NCI-H1092 (cell line): Measurements from ENCODE around the gene TMEM255A.
"Not testable (repeated sequence)": the region's sequence is repeated elsewhere in the genome, so short reads cannot be mapped to it uniquely, and the experiment has no call there.

Experiments
- DNase-seq: peaks from one replicate; lab custom pipeline; 2025; lab: John Stamatoyannopoulos, UW

The TMEM255A gene

DNA sequence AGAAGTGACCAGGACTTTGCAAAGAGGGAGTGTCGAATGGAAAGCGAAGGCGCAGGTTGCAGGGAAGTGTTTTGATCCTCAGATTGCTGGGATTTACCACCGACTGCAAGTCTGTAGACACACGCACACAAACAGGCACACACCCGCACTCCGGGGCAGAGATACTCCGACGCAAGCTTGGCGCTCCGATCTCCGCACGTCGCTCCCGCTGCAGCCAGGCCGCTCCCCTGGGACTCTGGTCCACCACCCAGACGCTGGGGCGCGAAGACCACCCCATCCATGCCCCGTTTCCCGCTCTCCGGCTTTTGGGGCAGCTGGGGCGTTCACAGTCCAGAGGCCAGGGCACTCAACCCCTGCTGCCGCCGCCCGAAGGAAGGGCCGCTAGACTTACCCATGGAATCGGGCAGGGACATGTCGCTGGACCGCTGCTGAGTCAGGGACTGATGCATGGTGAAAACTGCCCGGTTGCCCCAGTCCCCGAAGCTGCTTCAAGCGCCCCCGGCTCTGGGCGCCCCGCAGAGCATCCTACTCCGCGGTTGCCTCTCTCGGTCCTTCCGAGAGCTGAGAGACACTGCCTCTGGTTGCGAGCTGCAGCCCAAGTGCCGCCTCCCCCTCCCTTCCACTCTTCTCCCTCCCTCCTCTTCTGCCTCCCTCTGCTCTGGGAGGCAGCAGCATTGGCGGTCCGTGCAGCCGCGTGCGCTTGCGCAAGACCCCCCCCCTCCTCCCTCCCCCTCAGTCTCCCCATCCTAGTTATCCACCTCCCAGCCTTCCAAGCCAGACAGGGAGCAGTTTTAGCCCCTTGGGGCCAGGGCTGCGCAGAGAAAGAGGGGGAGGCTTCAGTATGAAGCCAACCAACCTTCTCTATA, at the start of gene TMEM255A:
TMEM255A (minus strand) TSS at position 601 of the 866 bp plus-strand sequence; CDS start at position 449, 152 bp downstream.
- peak; percentile 24 for DNase-seq

DNA sequence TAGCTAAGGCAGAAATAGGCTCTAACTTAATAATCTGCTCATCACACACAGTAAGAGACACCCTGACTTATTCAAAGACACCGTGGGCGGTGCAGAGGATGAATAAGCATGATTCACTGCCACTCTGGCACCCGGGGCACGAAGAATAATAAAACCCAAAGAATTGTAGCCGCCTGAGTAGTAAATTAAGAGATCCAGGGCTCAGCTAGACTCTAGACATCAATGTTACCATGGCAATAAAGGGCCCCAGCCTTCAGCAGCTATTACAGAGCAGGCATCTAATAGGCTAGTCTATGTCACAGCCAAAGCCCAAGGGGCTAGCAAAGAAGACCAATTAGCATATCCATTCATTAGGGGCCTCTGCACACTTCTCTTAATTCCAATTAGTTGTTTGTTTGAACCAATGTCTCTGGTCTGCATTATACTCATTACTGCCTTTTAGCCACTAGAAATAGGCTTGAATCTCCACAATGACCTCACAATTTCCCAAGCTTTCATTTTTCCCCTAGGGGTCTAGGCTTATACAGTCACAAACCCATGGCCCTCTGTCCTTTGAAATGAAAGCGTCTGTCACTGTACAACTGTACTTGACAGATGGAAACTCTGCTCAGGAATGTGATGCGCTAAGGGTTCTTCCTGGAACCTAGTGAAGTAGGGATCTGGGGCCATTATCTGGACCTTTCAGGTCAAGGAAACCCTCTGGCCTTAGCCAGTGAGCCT, 47.6 kb upstream of the TMEM255A start:
- DNase-seq = no peak

DNA sequence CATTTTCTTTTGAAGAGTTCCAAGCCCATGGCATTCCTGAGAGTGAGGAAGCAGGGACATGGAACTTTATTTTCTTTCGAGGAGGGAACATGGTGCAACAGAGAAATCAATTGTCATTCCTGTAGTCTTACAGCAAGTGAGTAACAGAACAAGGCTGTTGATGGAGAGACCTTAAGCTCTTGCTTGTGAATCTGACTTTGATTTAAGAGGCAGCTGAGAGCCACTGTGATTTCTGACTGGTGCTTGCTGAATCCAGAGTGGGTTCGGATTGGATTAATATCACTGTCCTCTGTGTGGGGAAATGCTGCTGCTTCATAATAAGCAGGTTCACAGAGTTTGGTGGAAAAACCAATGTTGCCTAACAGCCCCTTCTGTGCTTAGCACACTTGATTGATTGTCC, 45.9 kb upstream of the TMEM255A start:
- no peak for DNase-seq

GRCh38 chrX:120356084-120356483, 44.8 kb upstream of the TMEM255A start:
- DNase-seq = no peak

DNA sequence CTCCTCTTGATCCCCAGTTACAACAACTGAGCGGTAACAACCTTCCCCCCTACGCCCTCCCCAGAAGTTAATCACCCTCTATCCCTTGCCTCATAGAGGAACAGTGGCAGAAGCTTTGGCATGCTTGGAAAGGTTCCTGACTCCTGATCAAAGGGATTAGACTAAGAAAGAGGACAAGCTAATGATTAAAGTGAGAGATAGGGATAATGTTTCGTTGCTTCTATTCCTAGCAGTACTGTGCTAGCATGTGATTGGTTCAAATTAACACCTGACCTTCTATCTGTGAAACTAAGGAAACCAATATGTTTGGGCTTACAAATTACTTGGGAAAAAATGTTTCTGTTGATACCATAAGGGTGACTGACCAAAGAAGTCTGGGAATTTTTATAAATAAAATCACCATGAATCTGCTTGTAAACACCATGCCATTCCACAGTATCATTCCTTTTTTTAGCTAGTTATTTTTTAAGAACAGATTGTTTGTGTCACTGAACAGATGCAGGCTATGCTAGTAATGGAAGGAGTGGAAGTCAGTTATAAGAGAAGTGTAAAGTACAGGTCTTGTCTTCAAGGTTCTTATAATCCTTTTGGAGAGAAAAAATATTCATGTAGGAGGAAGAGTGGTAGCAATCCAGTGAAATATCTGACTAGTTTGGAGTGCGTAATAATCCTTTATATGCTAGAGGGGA, 39.3 kb upstream of the TMEM255A start:
- no peak for DNase-seq

DNA sequence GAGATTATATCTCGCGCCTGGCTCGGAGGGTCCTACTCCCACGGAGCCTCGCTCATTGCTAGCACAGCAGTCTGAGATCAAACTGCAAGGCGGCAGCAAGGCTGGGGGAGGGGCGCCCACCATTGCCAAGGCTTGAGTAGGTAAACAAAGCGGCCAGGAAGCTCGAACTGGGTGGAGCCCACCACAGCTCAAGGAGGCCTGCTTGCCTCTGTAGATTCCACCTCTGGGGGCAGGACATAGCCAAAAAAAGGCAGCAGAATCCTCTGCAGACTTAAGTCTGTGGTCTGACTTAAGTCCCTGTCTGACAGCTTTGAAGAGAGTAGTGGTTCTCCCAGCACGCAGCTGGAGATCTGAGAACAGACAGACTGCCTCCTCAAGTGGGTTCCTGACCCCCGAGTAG, 33.3 kb upstream of the TMEM255A start:
- not testable (repeated sequence) for DNase-seq

DNA sequence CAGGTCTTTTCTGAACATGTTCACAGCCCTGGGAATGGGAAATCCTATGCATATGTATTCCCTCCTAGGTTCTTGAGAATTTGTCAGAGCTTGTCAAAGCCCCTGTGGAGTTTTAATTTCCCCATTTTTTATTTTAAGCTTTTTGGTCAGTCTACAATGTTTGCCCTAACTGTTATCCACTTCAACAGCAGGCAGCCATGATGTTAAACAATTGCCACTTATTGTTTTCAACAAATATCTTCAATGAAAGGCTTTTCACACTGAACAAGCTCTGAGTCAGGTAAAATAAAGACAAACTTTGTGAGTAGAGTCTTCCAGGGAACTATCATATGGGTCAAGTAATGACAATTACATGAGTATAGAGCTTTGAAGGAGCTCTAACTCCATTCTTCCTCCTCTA, 25.6 kb upstream of the TMEM255A start:
- no peak for DNase-seq

GRCh38 chrX:120335289-120335688, 24.0 kb upstream of the TMEM255A start:
- no peak for DNase-seq

- DNase-seq = no peak
Measured at GRCh38 chrX:120334603-120335002, 23.3 kb upstream of the TMEM255A start.

DNA sequence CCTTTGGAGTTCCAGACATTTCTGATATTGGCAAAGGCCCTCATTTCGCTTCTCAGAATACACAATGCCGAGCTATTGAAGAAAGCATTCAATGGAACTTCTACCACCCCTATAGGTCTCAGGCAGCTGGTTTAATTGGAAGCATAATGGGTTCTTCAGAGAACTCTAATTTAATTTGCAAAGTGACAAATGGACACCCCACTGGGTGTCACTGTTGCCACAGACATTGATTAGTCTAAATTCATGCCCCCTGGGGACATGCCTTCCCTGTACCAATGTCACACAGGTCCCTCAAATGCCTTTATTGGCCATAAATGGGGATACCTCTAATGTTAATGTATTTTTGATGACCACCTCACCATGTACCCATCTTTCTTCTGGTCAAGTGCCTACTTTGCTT, 22.9 kb upstream of the TMEM255A start:
- DNase-seq = no peak

DNA sequence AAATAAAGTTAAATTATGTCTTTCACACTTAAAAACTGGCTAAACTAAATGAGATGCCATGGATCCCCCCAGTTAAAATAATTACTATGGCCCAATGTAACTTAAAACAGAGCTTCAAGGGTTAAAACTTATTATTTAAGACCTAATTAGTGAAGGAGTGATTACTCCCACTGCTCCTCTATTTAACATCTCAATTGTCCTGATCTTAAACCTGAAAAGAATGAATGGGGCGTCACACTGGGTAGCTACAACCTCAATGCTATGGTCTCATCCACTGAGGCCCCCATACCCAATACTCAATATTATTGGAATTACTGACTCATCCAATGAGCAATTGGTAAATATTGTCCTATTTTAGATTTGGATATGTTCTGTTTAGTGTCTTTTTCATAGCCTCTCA, 21.1 kb upstream of the TMEM255A start:
- no peak for DNase-seq

DNA sequence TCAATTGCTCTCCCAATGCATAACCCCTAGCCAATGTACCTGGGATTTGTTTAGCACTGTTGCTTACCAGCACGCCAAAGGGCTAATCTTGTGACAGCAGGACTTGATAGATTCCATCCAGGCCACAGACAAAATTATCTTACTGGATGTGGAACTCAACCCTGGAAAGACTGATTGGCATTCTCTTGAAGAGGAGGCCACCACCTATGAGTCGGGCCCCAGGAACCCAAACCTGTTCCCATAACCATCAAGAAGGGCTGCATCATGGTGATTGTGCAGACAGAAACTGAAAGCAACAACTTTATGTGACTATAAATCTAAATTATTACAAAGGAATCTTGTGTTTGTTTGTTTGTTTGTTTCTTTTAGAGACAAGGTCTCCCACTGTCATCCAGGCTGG, 19.9 kb upstream of the TMEM255A start:
- no peak for DNase-seq

DNA sequence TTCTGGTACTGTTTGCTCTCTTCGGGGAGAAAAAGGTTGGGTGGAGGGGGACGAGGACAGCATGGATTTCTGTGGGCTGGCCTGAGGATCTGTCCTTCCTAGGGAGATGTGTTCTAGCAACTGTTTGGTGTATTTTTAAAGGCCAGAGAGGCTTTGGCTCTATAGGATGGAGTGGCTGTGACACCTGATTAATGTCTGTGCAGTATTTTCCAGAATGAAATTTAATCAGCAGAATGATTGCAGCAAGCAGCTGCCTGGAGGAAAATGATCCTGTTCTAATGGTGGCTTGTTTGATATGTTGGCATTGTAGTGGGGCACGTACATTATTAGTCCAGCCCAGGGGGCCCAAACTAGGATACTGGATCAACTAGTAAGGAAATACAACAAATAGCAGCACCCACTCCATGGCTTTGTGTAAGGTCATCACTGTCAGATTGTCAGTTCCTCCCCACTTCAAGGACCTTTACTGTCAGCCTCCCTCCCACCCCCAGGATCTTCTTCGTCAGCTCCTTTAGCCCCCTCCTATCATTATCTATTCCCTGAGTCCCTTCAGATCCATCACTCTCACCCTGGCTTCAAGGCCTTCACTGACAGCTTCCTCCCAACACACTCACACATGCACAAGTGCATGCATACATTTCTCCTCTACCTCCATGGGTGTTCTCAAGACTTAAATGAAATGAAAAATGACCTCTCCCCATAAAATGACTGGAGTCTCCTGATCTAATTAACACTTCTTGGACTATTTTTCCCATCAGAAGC, 10.4 kb upstream of the TMEM255A start:
- DNase-seq = no peak

DNA sequence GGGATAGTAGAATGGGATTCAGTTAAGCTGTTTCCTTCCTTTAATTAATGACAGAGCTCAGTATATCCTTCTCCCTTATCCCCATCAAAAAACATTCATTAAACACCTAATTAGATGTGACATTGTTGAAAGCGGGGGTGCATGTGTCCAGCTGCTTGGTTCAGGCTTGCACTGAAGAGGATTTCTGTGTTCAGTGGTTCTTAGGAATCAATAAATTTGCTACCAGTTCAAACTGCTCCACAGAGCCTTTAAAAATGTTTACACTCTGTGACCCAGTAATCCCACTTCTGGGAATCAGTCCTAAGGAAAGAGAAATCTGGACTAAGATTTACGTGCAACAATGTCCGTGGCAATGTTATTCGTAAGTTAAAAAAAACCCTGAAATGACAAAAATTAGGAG, 7.2 kb upstream of the TMEM255A start:
- no peak for DNase-seq

GRCh38 chrX:120316587-120317283, 5.5 kb upstream of the TMEM255A start:
- no peak for DNase-seq

- no peak for DNase-seq
Measured at GRCh38 chrX:120315776-120316175, 4.5 kb upstream of the TMEM255A start.

GRCh38 chrX:120311727-120312063, 434 bp upstream of the TMEM255A start:
- no peak for DNase-seq

DNA sequence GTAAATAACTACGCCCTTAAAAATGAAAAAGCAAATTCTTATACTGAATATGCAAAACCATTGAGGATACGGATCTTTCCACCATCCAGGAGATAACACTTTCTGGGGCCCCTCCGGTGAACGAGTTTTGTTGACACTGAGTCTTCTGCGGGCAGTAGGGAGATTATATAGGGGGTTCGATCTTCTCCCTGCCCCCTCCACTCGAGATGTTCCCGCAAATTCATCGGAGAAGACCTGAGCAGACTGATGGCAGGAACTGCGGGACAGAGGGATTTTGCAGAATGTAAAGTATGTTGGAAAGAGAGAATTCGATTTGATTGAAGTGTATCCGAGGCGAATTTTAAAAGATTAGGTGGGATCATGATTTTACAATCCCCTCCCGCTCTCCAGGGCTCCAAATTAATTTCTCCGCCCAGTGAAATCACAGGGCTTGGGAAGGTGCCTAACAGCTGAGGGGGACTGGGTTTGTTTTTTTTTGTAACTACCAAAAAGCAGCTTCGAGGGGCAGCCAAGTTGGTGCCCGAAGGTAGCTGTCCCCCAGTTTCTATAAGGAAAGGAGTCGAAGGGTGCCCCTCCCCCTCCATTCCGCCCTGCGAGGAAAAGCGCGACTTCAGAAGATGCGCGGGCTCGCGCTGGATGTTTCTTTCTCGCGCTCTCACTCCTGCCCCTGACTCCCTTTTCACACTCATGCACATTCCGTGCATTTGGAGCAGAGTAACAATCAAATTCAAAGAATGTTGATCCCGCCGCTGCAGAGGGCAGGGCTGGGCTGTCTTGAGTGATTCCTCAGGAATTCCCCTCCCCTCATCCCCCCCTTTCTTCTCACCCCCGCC, 1.2 kb downstream of the TMEM255A start:
- DNase-seq = no peak

- peak; percentile 88 for DNase-seq
Measured at GRCh38 chrX:120308959-120309872, 2.0 kb downstream of the TMEM255A start.
